Esophagus (tissue), 2 donors: ENCODE results near the gene SETX. TPM values are rescaled to one million over a fixed set of nuclear protein-coding genes. Genes with fewer than 3 reads are reported as not detected.
A peak's percentile ranks its signal among the peaks of the same experiment; 100 is the strongest.
"Not testable (repeated sequence)": the region's sequence is repeated elsewhere in the genome, so short reads cannot be mapped to it uniquely, and the experiment has no call there.

ENCODE experiments used
- H3K27ac ChIP-seq, 2 donors: one replicate each; pipeline ENCODE4 v1.5.1; 2013; ENCODE audit warnings: low read depth in 2 of 2, mild to moderate bottlenecking in 2 of 2, inconsistent platforms in 1 of 2, low read length in 1 of 2, moderate library complexity in 1 of 2
- H3K27me3 ChIP-seq, 2 donors: one replicate each; pipeline ENCODE4 v1.6.1; 2013; ENCODE audit warnings: low read length in 2 of 2, control low read depth in 1 of 2, mild to moderate bottlenecking in 1 of 2; ENCODE audit not compliant: insufficient read depth in 2 of 2, control insufficient read depth in 1 of 2
- H3K36me3 ChIP-seq, 2 donors: one replicate each; pipeline ENCODE4 v1.6.1; 2013; ENCODE audit warnings: low read length in 1 of 2; ENCODE audit not compliant: control insufficient read depth in 2 of 2, insufficient read depth in 2 of 2
- H3K4me1 ChIP-seq, 2 donors: one replicate each; pipeline ENCODE4 v1.6.1; 2013; ENCODE audit warnings: low read length in 1 of 2; ENCODE audit not compliant: control insufficient read depth in 2 of 2, insufficient read depth in 2 of 2
- H3K4me3 ChIP-seq, 2 donors: one replicate each; pipeline ENCODE4 v1.5.1; 2013; ENCODE audit warnings: low read length in 2 of 2, mild to moderate bottlenecking in 2 of 2, low read depth in 1 of 2, moderate library complexity in 1 of 2
- H3K9me3 ChIP-seq, 2 donors: one replicate each; pipeline ENCODE4 v1.6.1; 2013; ENCODE audit warnings: mild to moderate bottlenecking in 2 of 2, low read depth in 1 of 2, low read length in 1 of 2, moderate library complexity in 1 of 2; ENCODE audit not compliant: control insufficient read depth in 2 of 2, insufficient read depth in 1 of 2
- WGBS, 2 donors: extraction: QIAGEN DNeasy Blood & Tissue Kit; methylation state at CpG; one replicate each; pipeline ENCODE4 v1.1.7; 2013; 5-methylcytosine and 5-hydroxymethylcytosine counted together
- polyA plus RNA-seq, 2 donors: library from polyadenylated mRNA; stranded (reverse); fragments of 200-250 nt; gene quantifications; one replicate each; pipeline ENCODE4 v1.2.3, GENCODE V29; 2013
- donor health status: healthy with polysubstance abuse.
- donor health status: Bipolar disorder and iron deficiency.

Gene SETX
- polyA plus RNA-seq, 2 donors: 12.2 to 12.5 TPM

DNA sequence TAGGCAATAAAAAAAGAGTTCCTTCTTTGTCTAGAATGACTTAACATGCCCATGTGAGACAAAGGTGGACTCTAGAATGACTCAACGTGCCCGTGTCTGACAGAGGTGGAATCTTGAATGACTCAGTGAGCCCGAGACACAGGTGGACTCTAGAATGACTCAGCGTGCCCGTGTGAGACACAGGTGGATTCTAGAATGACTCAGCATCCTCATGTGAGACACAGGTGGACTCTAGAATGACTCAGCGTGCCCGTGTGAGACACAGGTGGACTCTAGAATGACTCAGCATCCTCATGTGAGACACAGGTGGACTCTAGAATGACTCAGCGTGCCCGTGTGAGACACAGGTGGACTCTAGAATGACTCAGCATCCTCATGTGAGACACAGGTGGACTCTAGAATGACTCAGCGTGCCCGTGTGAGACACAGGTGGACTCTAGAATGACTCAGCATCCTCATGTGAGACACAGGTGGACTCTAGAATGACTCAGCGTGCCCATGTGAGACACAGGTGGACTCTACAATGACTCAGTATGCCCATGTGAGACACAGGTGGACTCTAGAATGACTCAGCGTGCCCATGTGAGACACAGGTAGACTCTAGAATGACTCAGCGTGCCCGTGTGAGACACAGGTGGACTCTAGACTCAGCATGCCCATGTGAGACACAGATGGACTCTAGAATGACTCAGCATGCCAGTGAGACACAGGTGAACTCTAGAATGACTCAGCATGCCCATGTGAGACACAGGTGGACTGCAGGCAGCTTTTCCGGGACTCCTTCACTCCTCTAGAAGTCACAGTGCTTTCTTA is 84.9 kb downstream of the SETX start:
- not testable (repeated sequence) for H3K4me1 ChIP-seq, H3K4me3 ChIP-seq, H3K36me3 ChIP-seq, H3K27me3 ChIP-seq, H3K9me3 ChIP-seq
- peak overlapping the region; percentile 0 to 49 for H3K27ac ChIP-seq
- 56 to 69% methylated on average over 10 to 13 of the region's 16 CpGs for WGBS, 2 donors

DNA sequence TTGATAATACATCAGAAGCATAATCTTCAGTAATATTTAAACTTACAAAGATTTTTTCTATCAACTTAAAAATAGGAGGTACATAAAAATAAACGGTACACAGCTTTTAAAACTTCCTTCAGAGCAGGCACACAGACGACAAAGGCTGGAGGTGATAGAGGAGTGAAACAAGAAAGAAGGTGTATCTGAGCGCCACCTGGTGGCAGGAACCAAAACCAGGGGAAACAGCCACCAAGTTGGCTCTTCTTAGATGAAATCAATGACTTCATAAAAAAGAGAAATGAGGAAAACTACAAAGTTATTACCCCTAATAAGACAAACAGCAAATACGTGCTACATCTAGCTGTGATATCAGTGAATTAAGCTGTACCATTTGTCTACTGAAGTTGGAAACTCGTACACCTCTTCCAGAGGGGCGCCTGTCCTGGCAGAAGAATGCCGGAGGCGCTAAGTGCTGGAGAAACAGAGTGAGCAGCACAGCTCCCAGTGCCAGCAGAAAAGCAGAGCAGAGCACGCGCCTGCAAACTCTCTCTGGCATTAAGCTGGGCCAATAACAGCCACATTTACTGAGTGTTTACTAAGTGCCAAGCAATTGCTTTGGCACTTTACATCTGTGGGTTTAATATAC is 85.9 kb downstream of the SETX start:
- WGBS, 2 donors: 41 to 49% methylated on average over 10 of the region's 10 CpGs
- peaks cover 5 to 16% of the 10 kb centered on the region in 2 donors for H3K36me3 ChIP-seq
- H3K27me3 ChIP-seq: no peaks in the 10 kb centered on the region
- H3K27ac ChIP-seq: peak overlapping the region in 1 of 2 donors; percentile 54
- peaks cover 0 to 2% of the 10 kb centered on the region in 2 donors for H3K4me1 ChIP-seq
- H3K4me3 ChIP-seq: no peak overlapping the region
- H3K9me3 ChIP-seq: no peaks in the 10 kb centered on the region

DNA sequence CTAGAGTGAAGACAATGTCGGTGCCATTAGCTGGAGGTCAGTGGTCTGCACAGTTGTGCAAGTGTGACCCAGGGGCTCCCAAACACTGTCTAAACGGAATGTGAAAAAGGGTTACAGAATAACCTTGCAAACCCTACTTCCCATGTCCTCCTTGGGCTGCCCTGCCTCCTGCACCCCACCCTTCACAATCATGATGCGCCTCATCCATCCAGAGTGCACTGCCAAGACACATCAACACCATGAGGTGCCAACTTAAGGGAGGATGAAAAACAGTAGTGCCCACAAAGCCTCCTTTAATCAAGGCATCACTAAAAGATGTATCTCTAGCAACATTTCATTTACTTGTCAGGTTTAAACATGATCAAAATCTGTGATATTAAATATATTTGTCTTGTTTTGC is 87.1 kb downstream of the SETX start:
- no peaks in the 10 kb centered on the region for H3K27me3 ChIP-seq
- no peak overlapping the region for H3K4me3 ChIP-seq
- peaks cover 0 to 2% of the 10 kb centered on the region in 2 donors for H3K4me1 ChIP-seq
- peaks cover 5 to 14% of the 10 kb centered on the region in 2 donors for H3K36me3 ChIP-seq
- H3K9me3 ChIP-seq: no peaks in the 10 kb centered on the region
- H3K27ac ChIP-seq: no peak overlapping the region
- 92 to 93% methylated on average over 3 of the region's 3 CpGs for WGBS, 2 donors

DNA sequence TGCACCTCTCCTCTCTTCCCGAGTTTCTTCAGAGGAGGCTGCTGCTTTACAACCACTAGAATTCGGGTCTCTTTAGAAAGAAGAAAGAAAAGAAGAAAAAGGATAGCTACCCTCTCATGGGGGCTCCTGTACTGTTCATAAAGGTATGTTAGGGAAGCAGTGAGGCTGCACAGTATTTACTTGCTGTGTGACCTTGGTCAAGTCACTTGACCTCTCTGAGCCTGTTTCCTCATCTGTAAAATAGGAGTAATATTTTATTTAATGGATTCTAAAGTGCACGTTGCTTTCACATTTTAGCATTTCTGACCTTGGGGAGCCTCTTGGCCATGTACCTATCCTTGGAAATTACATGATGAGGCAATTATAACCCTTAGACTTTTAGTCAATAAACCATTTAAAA is 88.8 kb downstream of the SETX start:
- 74 to 75% methylated on average over 3 of the region's 3 CpGs for WGBS, 2 donors
- Histone ChIP-seq H3K9me3 (no peaks in the 10 kb centered on the region), H3K4me3 (no peak overlapping the region), H3K36me3 (peaks cover 5 to 16% of the 10 kb centered on the region in 2 donors), H3K27ac (no peak overlapping the region), H3K27me3 (no peaks in the 10 kb centered on the region), H3K4me1 (peaks cover 0 to 2% of the 10 kb centered on the region in 2 donors)

DNA sequence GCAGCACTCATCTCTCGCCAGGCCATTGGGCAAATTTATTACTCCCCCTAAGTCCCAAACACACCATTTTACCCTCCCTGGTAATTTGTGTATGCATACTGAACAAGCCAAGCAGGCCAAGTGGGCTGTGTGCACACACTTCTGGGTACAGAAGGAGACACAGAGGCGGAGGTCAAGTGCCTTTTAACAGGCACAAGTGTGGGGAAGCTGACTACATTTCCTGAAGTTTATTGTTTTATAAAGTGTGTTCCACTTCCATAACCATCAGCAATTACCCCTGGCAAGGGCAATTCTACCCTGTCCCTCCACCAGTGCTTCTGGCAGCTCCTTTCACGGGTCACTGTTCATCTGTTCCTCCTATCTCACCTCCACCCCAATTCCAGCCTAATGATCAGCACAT is 93.9 kb downstream of the SETX start:
- WGBS, 2 donors: 83 to 87% methylated on average over 3 of the region's 3 CpGs
- H3K27me3 ChIP-seq: no peaks in the 10 kb centered on the region
- H3K27ac ChIP-seq: no peak overlapping the region
- peaks cover 2% of the 10 kb centered on the region in 2 donors for H3K4me1 ChIP-seq
- peaks cover 3 to 11% of the 10 kb centered on the region in 2 donors for H3K36me3 ChIP-seq
- H3K9me3 ChIP-seq: no peaks in the 10 kb centered on the region
- no peak overlapping the region for H3K4me3 ChIP-seq

- no peak overlapping the region for H3K27ac ChIP-seq
- H3K27me3 ChIP-seq: peaks cover 0 to 3% of the 10 kb centered on the region in 2 donors
- no peaks in the 10 kb centered on the region for H3K36me3 ChIP-seq
- no peaks in the 10 kb centered on the region for H3K9me3 ChIP-seq
- H3K4me3 ChIP-seq: no peak overlapping the region
- no peaks in the 10 kb centered on the region for H3K4me1 ChIP-seq
- WGBS, 2 donors: 89 to 92% methylated on average over 20 of the region's 20 CpGs
Observed at GRCh38 chr9:132250324-132251262, 104.2 kb downstream of the SETX start.

DNA sequence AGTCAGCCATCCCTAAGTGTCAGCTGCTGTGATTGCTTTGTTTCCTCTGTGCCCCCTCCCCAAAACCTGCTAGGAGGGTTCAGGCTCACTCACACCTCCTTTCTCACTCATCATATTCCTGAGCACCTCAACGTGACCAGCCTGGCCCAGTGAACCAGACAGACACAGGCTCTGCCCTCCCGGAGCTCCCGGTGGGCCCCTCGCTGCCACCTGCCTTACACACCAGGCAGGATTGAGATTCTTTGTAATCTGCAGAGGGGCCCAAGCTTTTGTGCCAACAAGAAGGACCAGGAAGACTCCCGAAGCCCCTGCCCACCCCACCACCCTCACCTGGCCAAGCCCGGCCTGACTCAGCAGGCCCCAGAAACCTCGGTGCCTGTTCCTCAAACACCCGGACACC is 105.1 kb downstream of the SETX start:
- Histone ChIP-seq H3K4me1 (no peaks in the 10 kb centered on the region), H3K36me3 (no peaks in the 10 kb centered on the region), H3K9me3 (no peaks in the 10 kb centered on the region), H3K27ac (no peak overlapping the region), H3K27me3 (peaks cover 0 to 3% of the 10 kb centered on the region in 2 donors), H3K4me3 (no peak overlapping the region)
- WGBS, 2 donors: 82 to 89% methylated on average over 8 of the region's 8 CpGs

- Histone ChIP-seq H3K4me1 (no peaks in the 10 kb centered on the region), H3K27me3 (peaks cover 0 to 3% of the 10 kb centered on the region in 2 donors), H3K9me3 (no peaks in the 10 kb centered on the region), H3K36me3 (no peaks in the 10 kb centered on the region), H3K27ac (no peak overlapping the region), H3K4me3 (no peak overlapping the region)
- WGBS, 2 donors: 59 to 60% methylated on average over 6 of the region's 6 CpGs
Observed at GRCh38 chr9:132249123-132249522, 105.7 kb downstream of the SETX start.

DNA sequence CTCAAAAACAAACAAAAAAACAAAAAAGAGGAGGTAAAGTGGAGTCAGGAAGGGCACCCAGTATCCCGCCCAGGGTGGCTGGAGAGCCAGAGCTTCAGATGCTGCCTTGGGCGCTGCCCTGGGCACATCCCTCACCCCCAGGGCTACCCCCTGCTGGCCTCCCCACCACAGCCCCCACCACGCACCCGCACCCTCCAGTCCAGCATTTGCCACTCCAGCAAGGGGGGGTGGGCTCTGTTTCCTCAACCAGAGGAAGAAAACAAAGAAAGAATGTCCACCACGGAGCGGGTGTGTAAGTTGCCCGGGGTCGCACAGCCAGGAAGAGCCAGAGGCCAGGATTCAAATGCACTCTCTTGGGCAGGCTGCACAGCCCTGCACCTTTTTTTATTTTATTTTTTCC is 106.8 kb downstream of the SETX start:
- WGBS, 2 donors: 72 to 76% methylated on average over 8 of the region's 8 CpGs

More for the DNA sequence above, 106.8 kb downstream of the SETX start:
- no peaks in the 10 kb centered on the region for H3K36me3 ChIP-seq
- H3K9me3 ChIP-seq: no peaks in the 10 kb centered on the region
- H3K4me3 ChIP-seq: no peak overlapping the region
- H3K27me3 ChIP-seq: peaks cover 0 to 3% of the 10 kb centered on the region in 2 donors
- H3K27ac ChIP-seq: no peak overlapping the region
- H3K4me1 ChIP-seq: no peaks in the 10 kb centered on the region
